Breast epithelium (tissue), 4 donors: ENCODE data around the gene ID4. TPM values are rescaled to one million over a fixed set of nuclear protein-coding genes. Genes with fewer than 3 reads are reported as not detected.

Experiments used
- DNase-seq, 2 donors: peaks; one replicate each; pipeline ENCODE4 v3.0.0-alpha.2; 2019; ENCODE audit warnings: low spot score in 2 of 2
- H3K27ac ChIP-seq, 2 donors: fragments of 200-600 bp; sonication (generic) in 1 of 2; one replicate each; pipeline ENCODE4 v1.5.1; 2016 to 2019; ENCODE audit warnings: mild to moderate bottlenecking in 1 of 2
- H3K27me3 ChIP-seq, 2 donors: fragments of 200-600 bp; sonication (generic) in 1 of 2; one replicate each; pipeline versions ENCODE4 v1.5.1 to v1.6.0; 2017 to 2019; ENCODE audit warnings: control low read depth in 1 of 2, mild to moderate bottlenecking in 1 of 2
- H3K36me3 ChIP-seq: fragments of 200-600 bp; one replicate; pipeline ENCODE4 v1.5.1; 2019
- H3K4me1 ChIP-seq, 2 donors: fragments of 200-600 bp; sonication (generic); one replicate each; pipeline ENCODE4 v1.5.1; 2016 to 2019; ENCODE audit warnings: control low read depth in 1 of 2
- H3K4me3 ChIP-seq, 3 donors: fragments of 200-600 bp; sonication (generic); 1 replicate in 2 of 3; 2 replicates in 1 of 3; pipeline ENCODE4 v1.5.1; 2016 to 2019; ENCODE audit warnings: mild to moderate bottlenecking in 3 of 3, moderate library complexity in 2 of 3
- H3K9me3 ChIP-seq, 2 donors: fragments of 200-600 bp; sonication (generic) in 1 of 2; one replicate each; pipeline ENCODE4 v1.5.1; 2016 to 2019; ENCODE audit warnings: control low read depth in 1 of 2
- POLR2A ChIP-seq: fragments of 450-650 bp; IDR thresholded peaks from one replicate; pipeline ENCODE4 v1.6.1; 2016; ENCODE audit warnings: antibody characterized with exemption, mild to moderate bottlenecking, moderate library complexity
- POLR2AphosphoS5 ChIP-seq, 3 donors: sonication (generic); formaldehyde crosslinking; IDR thresholded peaks; one replicate each; pipeline ENCODE4 v1.6.1; 2017; ENCODE audit warnings: antibody characterized with exemption in 3 of 3
- intact Hi-C: fragments of 100-400 bp; cut with DNase I; formaldehyde crosslinking; loops from one replicate; pipeline ENCODE4 v1.15.1; 2023; ENCODE audit warnings: low total_unique reads
- total RNA-seq, 3 donors: library from RNA; depleted of rRNA; stranded (reverse); fragments of >200 nt; gene quantifications; one replicate each; pipeline ENCODE4 v1.1.0, GENCODE V29; 2016
- TF ChIP-seq, protein P1 (sequence below), 3 donors: fragments of 450-650 bp; IDR thresholded peaks; one replicate each; pipeline ENCODE4 v1.5.1; 2016 to 2017; ENCODE audit warnings: antibody characterized with exemption in 3 of 3, mild to moderate bottlenecking in 3 of 3, moderate library complexity in 3 of 3

ID4 gene
- total RNA-seq, 3 donors from 2014 or later: 45.9 to 92.9 (median 57.1) TPM

DNA sequence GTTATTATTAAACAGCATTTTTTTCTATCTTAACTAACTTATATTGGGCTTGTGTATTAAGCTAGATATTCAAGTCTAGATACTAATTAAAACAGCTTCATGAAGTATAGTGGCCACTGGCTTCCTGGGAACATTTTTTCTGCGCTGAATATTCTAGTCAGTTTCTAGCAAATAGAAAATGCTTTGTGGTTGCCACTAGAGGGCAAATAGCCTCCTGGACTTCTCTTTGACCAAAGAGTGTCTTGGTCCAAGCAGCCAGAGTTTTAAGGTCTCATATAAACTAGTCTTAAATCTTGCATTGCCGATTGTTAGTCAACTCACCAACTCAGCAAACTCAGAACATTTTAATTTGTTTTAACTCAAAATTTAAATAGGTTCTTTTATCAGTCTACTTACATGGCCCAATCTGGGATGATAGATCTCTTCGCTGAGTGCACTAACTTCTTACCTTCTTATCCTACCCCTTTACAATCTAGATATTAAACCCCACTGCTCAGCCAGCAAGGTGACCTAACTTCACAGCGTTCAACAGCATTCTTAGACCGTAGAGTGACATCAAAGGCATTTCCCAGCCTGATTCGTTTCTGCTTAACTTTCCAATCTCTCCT, 24.6 kb upstream of the ID4 start:
- no peak for TF ChIP-seq POLR2AphosphoS5 (IDR thresholded peaks at IDR 0.05)
- TF ChIP-seq, protein P1, sequence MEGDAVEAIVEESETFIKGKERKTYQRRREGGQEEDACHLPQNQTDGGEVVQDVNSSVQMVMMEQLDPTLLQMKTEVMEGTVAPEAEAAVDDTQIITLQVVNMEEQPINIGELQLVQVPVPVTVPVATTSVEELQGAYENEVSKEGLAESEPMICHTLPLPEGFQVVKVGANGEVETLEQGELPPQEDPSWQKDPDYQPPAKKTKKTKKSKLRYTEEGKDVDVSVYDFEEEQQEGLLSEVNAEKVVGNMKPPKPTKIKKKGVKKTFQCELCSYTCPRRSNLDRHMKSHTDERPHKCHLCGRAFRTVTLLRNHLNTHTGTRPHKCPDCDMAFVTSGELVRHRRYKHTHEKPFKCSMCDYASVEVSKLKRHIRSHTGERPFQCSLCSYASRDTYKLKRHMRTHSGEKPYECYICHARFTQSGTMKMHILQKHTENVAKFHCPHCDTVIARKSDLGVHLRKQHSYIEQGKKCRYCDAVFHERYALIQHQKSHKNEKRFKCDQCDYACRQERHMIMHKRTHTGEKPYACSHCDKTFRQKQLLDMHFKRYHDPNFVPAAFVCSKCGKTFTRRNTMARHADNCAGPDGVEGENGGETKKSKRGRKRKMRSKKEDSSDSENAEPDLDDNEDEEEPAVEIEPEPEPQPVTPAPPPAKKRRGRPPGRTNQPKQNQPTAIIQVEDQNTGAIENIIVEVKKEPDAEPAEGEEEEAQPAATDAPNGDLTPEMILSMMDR (IDR thresholded peaks at IDR 0.05): peak; percentile 43 to 53 (median 50)
- H3K36me3 ChIP-seq: no peaks in the 10 kb centered on the region
- no peaks in the 10 kb centered on the region for H3K27me3 ChIP-seq
- no peak overlapping the region for H3K27ac ChIP-seq
- no peak for DNase-seq
- no peaks in the 10 kb centered on the region for H3K9me3 ChIP-seq
- H3K4me1 ChIP-seq: no peaks in the 10 kb centered on the region
- no peak overlapping the region for H3K4me3 ChIP-seq
- intact Hi-C loops: no loop called here

DNA sequence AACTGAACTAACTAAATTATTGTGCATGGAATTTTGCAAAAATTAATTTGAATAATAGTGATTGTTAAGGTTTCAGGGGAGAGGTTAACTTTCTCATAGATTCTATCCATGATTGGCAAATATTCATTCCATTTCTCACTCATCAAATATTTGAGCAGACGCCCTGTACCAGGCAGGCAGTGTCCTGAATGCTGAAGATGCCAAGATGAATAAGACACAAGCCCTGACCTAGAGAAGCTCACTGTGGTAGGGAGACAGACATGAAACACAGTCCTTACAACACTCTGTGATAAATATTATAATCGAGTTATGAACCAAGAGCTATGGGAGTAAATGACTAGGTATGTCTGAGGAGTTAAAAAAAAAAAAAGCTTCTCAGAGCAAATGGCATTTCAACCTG, 18.4 kb upstream of the ID4 start:
- no peak overlapping the region for H3K4me3 ChIP-seq
- H3K4me1 ChIP-seq: no peaks in the 10 kb centered on the region
- no peaks in the 10 kb centered on the region for H3K27me3 ChIP-seq
- no peak for TF ChIP-seq POLR2AphosphoS5 (IDR thresholded peaks at IDR 0.05)
- TF ChIP-seq POLR2A: no peak
- TF ChIP-seq, protein P1 (IDR thresholded peaks at IDR 0.05): no peak
- intact Hi-C loops: no loop called here
- no peak for DNase-seq
- H3K36me3 ChIP-seq: no peaks in the 10 kb centered on the region
- H3K27ac ChIP-seq: no peak overlapping the region
- no peaks in the 10 kb centered on the region for H3K9me3 ChIP-seq

DNA sequence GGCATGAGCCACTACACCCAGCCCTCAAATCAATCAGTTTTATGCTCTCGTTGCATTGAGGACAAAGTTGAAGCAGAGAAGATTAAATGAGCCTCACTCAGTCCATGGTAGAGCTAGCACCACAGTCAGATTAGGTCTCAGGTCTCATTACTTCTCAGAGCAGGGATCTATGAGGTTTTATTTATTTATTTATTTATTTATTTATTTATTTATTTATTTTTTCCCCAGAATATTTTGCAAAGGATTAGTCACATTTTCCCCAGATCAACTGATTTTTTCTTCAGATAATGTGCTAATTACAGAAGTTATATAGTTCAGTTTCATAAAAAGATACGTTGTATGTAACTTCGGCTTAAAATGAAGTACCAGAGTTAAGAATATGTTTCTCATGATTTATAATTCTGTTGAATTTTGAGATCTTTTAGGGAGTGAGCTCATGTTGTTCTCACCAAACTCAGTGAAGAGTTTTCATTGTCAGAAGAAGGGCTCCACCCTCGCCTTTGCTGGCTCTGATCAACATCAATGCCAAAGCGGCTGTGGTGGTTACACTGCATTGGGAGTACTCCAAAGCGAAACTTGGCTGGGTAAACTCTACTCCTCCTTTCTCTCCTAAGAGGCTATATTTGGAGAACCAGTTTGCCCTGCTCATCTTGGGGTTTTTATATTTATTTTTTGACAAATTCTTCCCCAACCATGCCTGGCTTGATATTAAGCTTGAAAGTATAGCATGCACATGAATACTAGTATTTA, 12.9 kb upstream of the ID4 start:
- intact Hi-C loops: no loop called here
- Histone ChIP-seq H3K27me3 (no peaks in the 10 kb centered on the region), H3K27ac (peak overlapping the region; percentile 59 to 70), H3K9me3 (no peaks in the 10 kb centered on the region), H3K4me3 (no peak overlapping the region), H3K36me3 (no peaks in the 10 kb centered on the region), H3K4me1 (no peaks in the 10 kb centered on the region)
- peak in 1 of 2 donors; percentile 75 for DNase-seq
- TF ChIP-seq POLR2A: no peak
- TF ChIP-seq, protein P1 (IDR thresholded peaks at IDR 0.05): no peak
- no peak for TF ChIP-seq POLR2AphosphoS5 (IDR thresholded peaks at IDR 0.05)

DNA sequence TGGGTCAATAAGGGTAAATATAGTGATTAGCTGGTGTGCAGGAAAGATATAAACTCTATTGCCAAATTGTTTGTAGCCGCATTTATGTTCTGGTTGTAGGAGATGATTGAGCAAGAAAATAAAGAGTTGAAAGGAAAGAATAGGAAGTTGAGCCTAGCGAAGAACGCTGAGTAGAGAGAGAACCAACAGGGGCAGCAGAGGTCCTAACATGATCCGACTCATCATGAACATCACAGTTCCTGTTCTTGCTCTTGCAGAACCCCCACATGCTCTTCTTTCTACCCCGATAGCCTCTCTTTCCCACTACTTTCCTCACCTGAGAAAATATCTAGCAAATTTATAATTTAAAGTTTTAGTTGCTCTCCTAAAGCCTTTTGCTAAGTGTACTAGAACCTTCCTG, 9.9 kb upstream of the ID4 start:
- Histone ChIP-seq H3K4me3 (no peak overlapping the region), H3K27ac (no peak overlapping the region), H3K36me3 (no peaks in the 10 kb centered on the region), H3K4me1 (no peaks in the 10 kb centered on the region), H3K9me3 (no peaks in the 10 kb centered on the region), H3K27me3 (no peaks in the 10 kb centered on the region)
- intact Hi-C loops: no loop called here
- no peak for TF ChIP-seq POLR2A
- TF ChIP-seq, protein P1 (IDR thresholded peaks at IDR 0.05): no peak
- TF ChIP-seq POLR2AphosphoS5 (IDR thresholded peaks at IDR 0.05): no peak
- no peak for DNase-seq

DNA sequence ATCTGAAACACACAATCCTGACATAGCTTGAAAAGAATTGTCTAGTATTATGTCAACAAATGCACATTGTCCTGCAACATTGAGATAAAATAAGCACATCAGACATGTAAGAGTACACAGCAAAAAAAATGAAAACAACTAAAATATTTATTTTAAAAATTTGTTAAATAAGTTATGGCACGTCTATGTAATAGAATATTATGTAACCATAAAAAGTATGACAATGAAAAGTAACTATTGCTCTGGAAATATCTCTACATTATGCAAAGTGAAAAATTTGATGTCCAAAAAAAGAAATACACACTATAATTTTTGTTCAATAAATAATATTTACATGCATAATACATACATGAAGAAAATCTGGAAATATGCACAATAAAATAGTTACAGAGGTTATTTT, 9.3 kb upstream of the ID4 start:
- no peak for DNase-seq
- Histone ChIP-seq H3K4me3 (no peak overlapping the region), H3K36me3 (no peaks in the 10 kb centered on the region), H3K27ac (no peak overlapping the region), H3K27me3 (no peaks in the 10 kb centered on the region), H3K9me3 (no peaks in the 10 kb centered on the region), H3K4me1 (no peaks in the 10 kb centered on the region)
- TF ChIP-seq POLR2A (no peak), POLR2AphosphoS5 (IDR thresholded peaks at IDR 0.05) (no peak)
- TF ChIP-seq, protein P1 (IDR thresholded peaks at IDR 0.05): no peak
- intact Hi-C loops: no loop called here
